Renal cortical epithelial cell (primary cell): ENCODE data around the gene TMCO6. TPM values are rescaled to one million over a fixed set of nuclear protein-coding genes. Genes with fewer than 3 reads are reported as not detected.

ENCODE experiments used
- DNase-seq: peaks from one replicate; pipeline ENCODE4 v3.0.0-alpha.2; 2011; ENCODE audit warnings: low read depth
- total RNA-seq: library from RNA; depleted of rRNA; stranded (reverse); fragments of >200 nt; gene quantifications from 2 replicates; pipeline ENCODE4 v1.2.3, GENCODE V29; 2014

TMCO6 gene
- total RNA-seq, 1 donor from 2014 or later: 10.9 TPM

GRCh38 chr5:140673187-140673976 is 34.1 kb downstream of the TMCO6 start, which contains the start of gene DND1:
TSS of gene DND1 (minus strand) at chr5:140673576. CDS start at chr5:140673542, 34 bp downstream.
- no peak for DNase-seq

- no peak for DNase-seq
Observed at GRCh38 chr5:140674211-140674610, 35.0 kb downstream of the TMCO6 start.

DNA sequence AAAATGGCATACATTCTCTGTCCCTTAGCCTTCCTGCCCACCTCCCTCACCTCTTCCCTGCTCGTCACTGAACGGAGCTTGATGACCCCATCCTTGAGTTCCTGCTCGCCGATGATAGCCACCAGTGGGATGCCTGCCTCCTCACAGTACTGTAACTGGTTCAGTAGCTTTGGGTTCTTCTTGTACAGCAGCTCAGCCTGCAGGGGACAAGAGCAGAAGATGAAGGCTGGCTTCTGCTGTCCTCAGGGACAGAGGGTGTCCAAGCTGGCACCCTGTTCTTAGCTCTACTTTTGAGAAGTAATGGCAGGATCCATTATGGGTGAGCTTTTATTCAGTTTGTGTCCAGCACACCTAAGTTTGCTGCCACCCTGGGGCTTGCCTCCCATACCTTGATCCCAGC is 35.4 kb downstream of the TMCO6 start:
- no peak for DNase-seq

GRCh38 chr5:140677947-140678346 is 38.7 kb downstream of the TMCO6 start:
- DNase-seq: no peak

DNA sequence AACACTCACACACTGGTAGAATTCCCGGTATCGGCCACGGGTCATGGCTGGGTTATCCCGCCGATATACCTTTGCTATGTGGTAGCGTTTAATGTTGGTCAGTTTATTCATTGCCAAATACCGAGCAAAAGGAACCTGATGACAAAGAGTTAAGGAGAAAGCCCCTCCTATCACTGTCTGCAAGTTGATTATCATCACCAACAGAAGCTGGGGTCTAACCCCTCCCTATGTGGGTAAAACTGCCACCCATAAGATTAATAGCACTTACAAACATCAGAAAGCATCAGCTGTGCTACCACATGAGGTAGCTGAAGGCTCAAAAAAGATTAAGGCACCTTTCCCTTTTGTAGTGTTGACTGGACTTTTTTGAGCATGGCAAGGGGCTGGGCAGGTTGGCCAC is 39.7 kb downstream of the TMCO6 start:
- DNase-seq: no peak

DNA sequence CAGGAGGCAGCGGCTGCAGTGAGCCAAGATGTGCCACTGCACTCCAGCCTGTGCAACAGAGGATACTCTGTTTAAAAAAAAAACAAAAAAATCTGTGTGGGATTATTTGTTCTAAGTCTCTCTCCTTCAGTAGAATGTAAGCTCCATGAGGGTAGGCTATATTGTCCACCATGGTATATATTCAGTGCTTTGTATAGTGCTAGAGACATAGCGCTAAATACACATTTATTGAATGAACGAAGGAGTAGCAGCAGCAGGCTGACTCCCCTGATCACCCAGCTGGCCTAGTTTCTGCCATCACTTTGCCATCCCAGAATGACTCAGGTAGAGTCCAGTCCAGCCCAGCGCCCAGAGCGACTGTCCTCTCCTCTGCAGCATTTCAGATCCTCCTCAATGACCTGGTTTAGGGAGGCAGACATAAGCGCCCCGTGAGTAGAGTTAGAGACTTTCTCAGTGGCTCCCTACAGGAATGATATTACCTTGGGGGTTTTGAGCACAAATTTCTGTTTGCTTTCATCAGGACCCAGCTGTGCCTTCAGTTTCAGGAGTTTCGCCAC is 51.2 kb downstream of the TMCO6 start:
- peak; percentile 2 for DNase-seq

DNA sequence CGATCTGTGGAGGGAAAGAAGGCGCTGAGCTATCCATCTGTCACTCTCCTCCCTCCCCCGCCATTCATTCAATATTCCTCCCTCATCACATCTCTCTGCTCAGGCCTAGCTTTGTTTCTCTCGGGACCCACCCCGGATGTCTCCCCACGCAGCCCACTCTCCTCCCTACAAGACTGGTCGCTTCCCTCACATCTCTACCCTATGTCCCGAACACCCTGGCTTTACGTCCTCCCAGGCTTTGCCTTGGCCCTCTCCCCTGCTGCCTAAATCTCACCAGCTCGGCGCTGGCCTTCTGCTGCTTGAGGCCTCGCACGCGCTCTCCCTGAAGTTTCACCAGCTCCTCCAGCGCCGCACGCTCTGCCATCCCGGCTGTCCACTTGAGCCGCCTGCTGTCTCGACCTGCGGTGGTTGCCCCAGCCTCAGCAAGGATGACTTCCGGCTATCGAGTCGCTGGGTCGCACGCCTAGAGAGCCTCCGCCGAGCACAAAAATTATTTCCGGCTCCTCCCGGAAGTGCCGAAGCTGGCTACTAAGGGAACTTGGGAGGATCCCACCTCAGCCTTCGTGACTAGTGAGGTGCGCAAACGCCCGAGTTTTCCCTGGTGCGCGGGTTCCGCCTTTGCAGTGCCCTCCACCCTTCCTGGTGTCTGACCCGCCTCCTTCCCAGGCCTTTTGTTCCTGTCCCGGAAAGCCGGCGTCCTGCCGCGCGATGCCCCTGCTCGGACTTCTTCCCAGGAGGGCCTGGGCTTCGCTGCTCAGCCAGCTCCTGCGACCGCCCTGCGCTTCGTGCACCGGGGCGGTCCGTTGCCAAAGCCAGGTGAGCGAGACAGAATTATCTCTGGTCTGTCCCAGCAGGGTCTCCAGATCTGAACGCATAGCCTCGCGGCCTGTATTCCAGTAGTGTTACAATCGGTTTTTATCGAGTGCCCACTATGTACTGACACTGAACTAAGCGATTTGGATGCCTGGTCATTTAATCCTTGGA is 52.0 kb downstream of the TMCO6 start, which contains the start of the genes HARS1 and HARS2:
HARS1 (minus strand) TSS at position 430 of the 984 bp plus-strand sequence; CDS start at position 364, 66 bp downstream.
HARS2 (plus strand) TSS at position 515 of the 984 bp plus-strand sequence; CDS start at position 709, 194 bp downstream.
- DNase-seq: peak; percentile 95

DNA sequence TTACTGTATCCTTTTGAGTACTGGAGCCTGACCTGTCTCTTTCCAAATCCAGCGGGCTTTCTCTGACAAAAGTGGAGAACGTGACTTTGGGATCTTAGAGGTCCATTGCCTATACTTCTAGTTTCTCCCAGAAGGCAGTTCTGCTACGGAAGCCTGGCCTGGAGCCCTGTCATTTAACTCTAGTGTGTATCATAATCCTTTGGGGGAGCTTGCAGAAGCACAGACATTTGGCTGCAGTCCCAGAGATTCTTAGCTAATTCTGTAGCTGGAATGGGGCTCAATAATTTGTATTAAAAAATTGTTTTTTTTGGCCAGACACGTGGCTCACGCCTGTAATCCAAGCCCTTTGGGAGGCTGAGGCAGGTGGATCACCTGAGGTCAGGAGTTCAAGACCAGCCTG is 55.0 kb downstream of the TMCO6 start:
- no peak for DNase-seq

Other genes with a start within 250 kb of the TMCO6 start
- gene ANKHD1, start 237.6 kb upstream of the TMCO6 start, total RNA-seq: 36.1 and 81.5 TPM in 2 replicates
- gene EIF4EBP3, start 91.8 kb upstream of the TMCO6 start, total RNA-seq: 0.17 and 0.80 TPM in 2 replicates
- gene SRA1, start 82.0 kb upstream of the TMCO6 start, total RNA-seq: 28.2 and 48.1 TPM in 2 replicates
- 5.2 and 21.5 TPM in 2 replicates for gene APBB3, start 74.9 kb upstream of the TMCO6 start, total RNA-seq
- 28.7 and 85.2 TPM in 2 replicates for gene SLC35A4, start 74.6 kb upstream of the TMCO6 start, total RNA-seq
- 5.3 TPM in 1 of 2 replicates, not detected in the other for gene CD14, start 6.3 kb upstream of the TMCO6 start, total RNA-seq
- 33.0 and 35.6 TPM in 2 replicates for gene NDUFA2, start 8.2 kb downstream of the TMCO6 start, total RNA-seq
- gene IK, start 8.4 kb downstream of the TMCO6 start, total RNA-seq: 73.3 and 168 TPM in 2 replicates
- gene WDR55, start 25.5 kb downstream of the TMCO6 start, total RNA-seq: 43.3 and 58.7 TPM in 2 replicates
- gene DND1, start 34.1 kb downstream of the TMCO6 start, total RNA-seq: 0.35 and 0.55 TPM in 2 replicates
- gene HARS1, start 51.9 kb downstream of the TMCO6 start, total RNA-seq: 72.2 and 80.2 TPM in 2 replicates
- 40.4 and 51.1 TPM in 2 replicates for gene HARS2, start 52.0 kb downstream of the TMCO6 start, total RNA-seq
- gene ZMAT2, start 61.0 kb downstream of the TMCO6 start, total RNA-seq: 61.0 and 63.1 TPM in 2 replicates
- gene PCDHA1, start 146.7 kb downstream of the TMCO6 start, total RNA-seq: 0.10 and 0.35 TPM in 2 replicates
- gene PCDHA2, start 155.4 kb downstream of the TMCO6 start, total RNA-seq: 0.35 TPM in 1 of 2 replicates, not detected in the other
- gene PCDHA3, start 161.6 kb downstream of the TMCO6 start, total RNA-seq: 0.17 and 1.3 TPM in 2 replicates
- gene PCDHA4, start 167.6 kb downstream of the TMCO6 start, total RNA-seq: 4.2 and 9.6 TPM in 2 replicates
- 0.94 TPM in 1 of 2 replicates, not detected in the other for gene PCDHA5, start 182.2 kb downstream of the TMCO6 start, total RNA-seq
- gene PCDHA6, start 188.5 kb downstream of the TMCO6 start, total RNA-seq: 1.0 and 7.2 TPM in 2 replicates
- gene PCDHA7, start 194.8 kb downstream of the TMCO6 start, total RNA-seq: 0.87 and 1.4 TPM in 2 replicates
- gene PCDHA8, start 201.7 kb downstream of the TMCO6 start, total RNA-seq: 1.3 TPM in 1 of 2 replicates, not detected in the other
- gene PCDHA9, start 208.9 kb downstream of the TMCO6 start, total RNA-seq: 0.99 TPM in 1 of 2 replicates, not detected in the other
- gene PCDHA10, start 216.4 kb downstream of the TMCO6 start, total RNA-seq: 1.6 and 12.3 TPM in 2 replicates
- gene PCDHA11, start 229.5 kb downstream of the TMCO6 start, total RNA-seq: 1.6 and 5.4 TPM in 2 replicates
- 2.4 and 7.8 TPM in 2 replicates for gene PCDHA12, start 235.9 kb downstream of the TMCO6 start, total RNA-seq
- gene PCDHA13, start 242.7 kb downstream of the TMCO6 start, total RNA-seq: 0.69 and 2.2 TPM in 2 replicates